Neural progenitor cell (in vitro differentiated cells): ENCODE measurements around the gene HTT. TPM values are rescaled to one million over a fixed set of nuclear protein-coding genes. Genes with fewer than 3 reads are reported as not detected.

Experiments used
- DNase-seq: peaks from one replicate; pipeline ENCODE4 v3.0.0-alpha.2; 2016; ENCODE audit warnings: low spot score
- H2AFZ ChIP-seq: fragments of 200-600 bp; sonication (generic); replicated peaks from 2 replicates; pipeline ENCODE4 v1.6.1; 2016; ENCODE audit warnings: antibody characterized with exemption
- H3F3A ChIP-seq: fragments of 200-600 bp; sonication (generic); 2 replicates; pipeline ENCODE4 v1.6.1; 2016; ENCODE audit warnings: antibody characterized with exemption, low read depth
- H3K27ac ChIP-seq: fragments of 200-600 bp; sonication (generic); 2 replicates; pipeline ENCODE4 v1.5.1; 2016; ENCODE audit warnings: mild to moderate bottlenecking
- H3K27me3 ChIP-seq: fragments of 200-600 bp; sonication (generic); 2 replicates; pipeline ENCODE4 v1.6.1; 2016; ENCODE audit warnings: mild to moderate bottlenecking, moderate library complexity
- H3K36me3 ChIP-seq: fragments of 200-600 bp; sonication (generic); 2 replicates; pipeline ENCODE4 v1.5.1; 2016
- H3K4me1 ChIP-seq: fragments of 200-600 bp; sonication (generic); 2 replicates; pipeline ENCODE4 v1.6.1; 2016; ENCODE audit warnings: mixed run types
- H3K4me2 ChIP-seq: fragments of 200-600 bp; sonication (generic); 2 replicates; pipeline ENCODE4 v1.6.1; 2016
- H3K4me3 ChIP-seq: fragments of 200-600 bp; sonication (generic); 2 replicates; pipeline ENCODE4 v1.5.1; 2016
- H3K79me2 ChIP-seq: fragments of 200-600 bp; sonication (generic); 2 replicates; pipeline ENCODE4 v1.6.1; 2016; ENCODE audit warnings: low read depth
- H3K9ac ChIP-seq: fragments of 200-600 bp; sonication (generic); 2 replicates; pipeline ENCODE4 v1.6.1; 2016
- H3K9me3 ChIP-seq: fragments of 200-600 bp; sonication (generic); 2 replicates; pipeline ENCODE4 v1.5.1; 2016; ENCODE audit warnings: low read depth
- H4K20me1 ChIP-seq: fragments of 200-600 bp; sonication (generic); 2 replicates; pipeline ENCODE4 v1.6.1; 2016; ENCODE audit warnings: low read depth
- H3K27ac Mint-ChIP-seq: 3 replicates; pipeline ENCODE4 v1.8.0; 2021; ENCODE audit warnings: mixed read lengths
- H3K27me3 Mint-ChIP-seq: 2 replicates; pipeline ENCODE4 v1.8.0; 2022; ENCODE audit warnings: low read depth, mild to moderate bottlenecking, inconsistent platforms, moderate library complexity, mixed read lengths; ENCODE audit not compliant: insufficient read depth
- H3K36me3 Mint-ChIP-seq: 3 replicates; pipeline ENCODE4 v1.8.0; 2021; ENCODE audit warnings: mixed read lengths
- H3K4me1 Mint-ChIP-seq: 3 replicates; pipeline ENCODE4 v1.8.0; 2021; ENCODE audit warnings: mixed read lengths
- H3K4me3 Mint-ChIP-seq: 3 replicates; pipeline ENCODE4 v1.8.0; 2021; ENCODE audit warnings: mild to moderate bottlenecking, moderate library complexity, mixed read lengths
- H3K9me3 Mint-ChIP-seq: 3 replicates; pipeline ENCODE4 v1.8.0; 2020; ENCODE audit warnings: mixed read lengths
- CTCF ChIP-seq: fragments of 200-600 bp; sonication (generic); IDR thresholded peaks from 2 replicates; pipeline ENCODE4 v1.5.1; 2017; ENCODE audit warnings: antibody characterized with exemption, mild to moderate bottlenecking
- EZH2 ChIP-seq: fragments of 200-600 bp; sonication (generic); IDR thresholded peaks from 2 replicates; pipeline ENCODE4 v1.6.1; 2017; ENCODE audit warnings: antibody characterized with exemption, mild to moderate bottlenecking, moderate library complexity
- EZH2phosphoT487 ChIP-seq: fragments of 200-600 bp; sonication (generic); IDR thresholded peaks from 2 replicates; pipeline ENCODE4 v1.6.1; 2017; ENCODE audit warnings: antibody characterized with exemption
- total RNA-seq: library from RNA; depleted of rRNA; stranded (reverse); fragments of >200 nt; gene quantifications from 2 replicates; pipeline ENCODE4 v1.2.3, GENCODE V29; 2015; ENCODE audit warnings: low replicate concordance

Gene HTT
- total RNA-seq, 1 donor from 2014 or later: 38.9 TPM

- Histone ChIP-seq H2AFZ (no peak overlapping the region), H4K20me1 (peaks cover 1% of the 10 kb centered on the region), H3K27ac (no peak overlapping the region), H3K36me3 (no peaks in the 10 kb centered on the region), H3K27me3 (no peaks in the 10 kb centered on the region), H3K9ac (no peak overlapping the region), H3K4me1 (no peaks in the 10 kb centered on the region), H3F3A (no peaks in the 10 kb centered on the region), H3K79me2 (no peaks in the 10 kb centered on the region), H3K4me2 (no peak overlapping the region), H3K9me3 (no peaks in the 10 kb centered on the region), H3K4me3 (no peak overlapping the region)
- DNase-seq: no peak
- TF ChIP-seq EZH2: no peak
- TF ChIP-seq CTCF: no peak
- no peak for TF ChIP-seq EZH2phosphoT487
- Mint-ChIP-seq H3K36me3 (peaks cover 41% of the 10 kb centered on the region), H3K27ac (no peak overlapping the region), H3K9me3 (no peaks in the 10 kb centered on the region), H3K4me1 (no peaks in the 10 kb centered on the region), H3K4me3 (no peak overlapping the region), H3K27me3 (peaks cover 3% of the 10 kb centered on the region)
Observed at GRCh38 chr4:3232001-3232400, 157.5 kb downstream of the HTT start.

- no peaks in the 10 kb centered on the region for H3K36me3 ChIP-seq
- H3K27ac Mint-ChIP-seq: no peak overlapping the region
- H3K36me3 Mint-ChIP-seq: peaks cover 45% of the 10 kb centered on the region
Observed at GRCh38 chr4:3232871-3233271, 158.4 kb downstream of the HTT start.

GRCh38 chr4:3233391-3234071 lies 159.1 kb downstream of the HTT start:
- Histone ChIP-seq H3K27ac (no peak overlapping the region), H3K9ac (no peak overlapping the region), H4K20me1 (peaks cover 14% of the 10 kb centered on the region), H3K79me2 (no peaks in the 10 kb centered on the region), H3K4me3 (no peak overlapping the region), H2AFZ (no peak overlapping the region), H3K27me3 (no peaks in the 10 kb centered on the region), H3K4me2 (no peak overlapping the region), H3K36me3 (no peaks in the 10 kb centered on the region), H3K4me1 (peaks cover 10% of the 10 kb centered on the region), H3K9me3 (no peaks in the 10 kb centered on the region), H3F3A (no peaks in the 10 kb centered on the region)
- no peak for DNase-seq
- Mint-ChIP-seq H3K27ac (peak overlapping the region; percentile 42), H3K27me3 (peaks cover 7% of the 10 kb centered on the region), H3K4me1 (peaks cover 10% of the 10 kb centered on the region), H3K9me3 (no peaks in the 10 kb centered on the region), H3K36me3 (peaks cover 45% of the 10 kb centered on the region), H3K4me3 (no peak overlapping the region)
- TF ChIP-seq EZH2phosphoT487: no peak
- no peak for TF ChIP-seq CTCF
- TF ChIP-seq EZH2: no peak

More at GRCh38 chr4:3232871-3233271, 158.4 kb downstream of the HTT start:
- no peak overlapping the region for H3K27ac ChIP-seq
- H3K79me2 ChIP-seq: no peaks in the 10 kb centered on the region
- H3K9me3 ChIP-seq: no peaks in the 10 kb centered on the region
- Mint-ChIP-seq H3K27me3 (peaks cover 3% of the 10 kb centered on the region), H3K4me3 (no peak overlapping the region), H3K4me1 (peaks cover 6% of the 10 kb centered on the region), H3K9me3 (no peaks in the 10 kb centered on the region)
- H3F3A ChIP-seq: no peaks in the 10 kb centered on the region
- no peak for DNase-seq
- no peak for TF ChIP-seq EZH2phosphoT487
- no peak for TF ChIP-seq EZH2
- no peak for TF ChIP-seq CTCF
- no peaks in the 10 kb centered on the region for H3K27me3 ChIP-seq
- H3K4me1 ChIP-seq: peaks cover 6% of the 10 kb centered on the region
- H3K4me2 ChIP-seq: no peak overlapping the region
- H3K4me3 ChIP-seq: no peak overlapping the region
- no peak overlapping the region for H2AFZ ChIP-seq
- H3K9ac ChIP-seq: no peak overlapping the region
- peaks cover 8% of the 10 kb centered on the region for H4K20me1 ChIP-seq
